Neural crest cell (in vitro differentiated cells): ENCODE data around the gene LATS1. TPM values are rescaled to one million over a fixed set of nuclear protein-coding genes. Genes with fewer than 3 reads are reported as not detected.
"Not testable (repeated sequence)": the region's sequence is repeated elsewhere in the genome, so short reads cannot be mapped to it uniquely, and the experiment has no call there.

Experiments
- DNase-seq: peaks from one replicate; pipeline ENCODE4 v3.0.0; 2021; ENCODE audit warnings: low read depth, mixed read lengths, low spot score
- H3K27ac Mint-ChIP-seq: one replicate; pipeline ENCODE4 v1.8.0; 2021; ENCODE audit warnings: mild to moderate bottlenecking, mixed read lengths; ENCODE audit not compliant: unreplicated experiment
- H3K27me3 Mint-ChIP-seq: 2 replicates; pipeline ENCODE4 v1.8.0; 2021; ENCODE audit warnings: low read depth, mild to moderate bottlenecking, mixed read lengths
- H3K36me3 Mint-ChIP-seq: 2 replicates; pipeline ENCODE4 v1.8.0; 2021; ENCODE audit warnings: low read depth, mild to moderate bottlenecking, mixed read lengths
- H3K4me1 Mint-ChIP-seq: 2 replicates; pipeline ENCODE4 v1.8.0; 2021; ENCODE audit warnings: mixed read lengths
- H3K4me3 Mint-ChIP-seq: one replicate; pipeline ENCODE4 v1.8.0; 2021; ENCODE audit warnings: mild to moderate bottlenecking, mixed read lengths
- H3K9me3 Mint-ChIP-seq: 2 replicates; pipeline ENCODE4 v1.8.0; 2021; ENCODE audit warnings: mixed read lengths
- total RNA-seq: library from RNA; stranded (reverse); gene quantifications from 2 replicates; pipeline ENCODE4 v1.2.1, GENCODE V29; 2021
- TF ChIP-seq, protein P1 (sequence below): fragments of 200-600 bp; sonication (generic); conservative IDR thresholded peaks from 2 replicates; pipeline ENCODE4 v1.5.0; 2021; ENCODE audit warnings: antibody characterized with exemption, mild to moderate bottlenecking

Gene LATS1
- total RNA-seq, 1 donor from 2014 or later: 27.4 TPM

DNA sequence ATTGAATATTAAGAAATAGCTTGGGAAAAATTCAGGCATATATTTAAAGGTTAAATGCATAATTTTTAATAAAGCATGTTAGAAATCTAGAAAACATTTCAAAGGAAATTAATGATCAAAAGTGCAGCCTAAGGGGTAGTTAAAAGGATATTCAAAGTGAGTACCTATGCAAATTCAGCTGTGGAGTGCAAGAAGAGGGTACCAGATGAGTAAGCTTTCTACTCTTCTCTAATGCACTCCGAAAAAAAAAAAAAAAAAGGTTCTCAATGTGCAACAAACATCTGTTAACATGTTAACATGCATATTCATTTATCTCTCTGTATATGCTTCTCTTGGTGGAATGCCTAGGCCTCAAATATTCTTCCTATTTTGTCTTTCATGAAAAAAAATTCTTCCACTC, 37.4 kb downstream of the LATS1 start:
- Mint-ChIP-seq H3K27ac (no peak overlapping the region), H3K9me3 (no peaks in the 10 kb centered on the region), H3K4me3 (no peak overlapping the region), H3K36me3 (peaks cover 26% of the 10 kb centered on the region), H3K27me3 (no peaks in the 10 kb centered on the region), H3K4me1 (no peaks in the 10 kb centered on the region)
- no peak for DNase-seq
- TF ChIP-seq, protein P1, sequence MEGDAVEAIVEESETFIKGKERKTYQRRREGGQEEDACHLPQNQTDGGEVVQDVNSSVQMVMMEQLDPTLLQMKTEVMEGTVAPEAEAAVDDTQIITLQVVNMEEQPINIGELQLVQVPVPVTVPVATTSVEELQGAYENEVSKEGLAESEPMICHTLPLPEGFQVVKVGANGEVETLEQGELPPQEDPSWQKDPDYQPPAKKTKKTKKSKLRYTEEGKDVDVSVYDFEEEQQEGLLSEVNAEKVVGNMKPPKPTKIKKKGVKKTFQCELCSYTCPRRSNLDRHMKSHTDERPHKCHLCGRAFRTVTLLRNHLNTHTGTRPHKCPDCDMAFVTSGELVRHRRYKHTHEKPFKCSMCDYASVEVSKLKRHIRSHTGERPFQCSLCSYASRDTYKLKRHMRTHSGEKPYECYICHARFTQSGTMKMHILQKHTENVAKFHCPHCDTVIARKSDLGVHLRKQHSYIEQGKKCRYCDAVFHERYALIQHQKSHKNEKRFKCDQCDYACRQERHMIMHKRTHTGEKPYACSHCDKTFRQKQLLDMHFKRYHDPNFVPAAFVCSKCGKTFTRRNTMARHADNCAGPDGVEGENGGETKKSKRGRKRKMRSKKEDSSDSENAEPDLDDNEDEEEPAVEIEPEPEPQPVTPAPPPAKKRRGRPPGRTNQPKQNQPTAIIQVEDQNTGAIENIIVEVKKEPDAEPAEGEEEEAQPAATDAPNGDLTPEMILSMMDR: no peak

DNA sequence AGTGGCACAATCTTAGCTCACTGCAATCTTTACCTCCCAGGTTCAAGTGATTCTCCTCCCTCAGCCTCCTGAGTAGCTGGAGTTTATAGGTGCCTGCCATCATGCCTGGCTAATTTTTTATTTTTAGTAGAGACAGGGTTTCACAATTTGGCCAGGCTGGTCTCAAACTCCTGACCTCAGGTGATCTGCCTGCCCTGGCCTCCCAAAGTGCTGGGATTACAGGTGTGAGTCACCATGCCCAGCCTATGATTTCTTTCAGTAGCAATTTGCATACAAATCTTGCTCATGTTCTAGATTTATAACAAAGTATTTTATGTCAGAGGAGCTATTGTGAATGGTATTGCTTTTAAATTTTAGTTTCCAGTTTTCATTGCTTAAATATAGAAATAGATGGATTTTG, 45.6 kb downstream of the LATS1 start:
- H3K27me3 Mint-ChIP-seq, H3K4me1 Mint-ChIP-seq, H3K4me3 Mint-ChIP-seq, DNase-seq, H3K9me3 Mint-ChIP-seq, H3K27ac Mint-ChIP-seq: not testable (repeated sequence)
- peaks cover 22% of the 10 kb centered on the region for H3K36me3 Mint-ChIP-seq

DNA sequence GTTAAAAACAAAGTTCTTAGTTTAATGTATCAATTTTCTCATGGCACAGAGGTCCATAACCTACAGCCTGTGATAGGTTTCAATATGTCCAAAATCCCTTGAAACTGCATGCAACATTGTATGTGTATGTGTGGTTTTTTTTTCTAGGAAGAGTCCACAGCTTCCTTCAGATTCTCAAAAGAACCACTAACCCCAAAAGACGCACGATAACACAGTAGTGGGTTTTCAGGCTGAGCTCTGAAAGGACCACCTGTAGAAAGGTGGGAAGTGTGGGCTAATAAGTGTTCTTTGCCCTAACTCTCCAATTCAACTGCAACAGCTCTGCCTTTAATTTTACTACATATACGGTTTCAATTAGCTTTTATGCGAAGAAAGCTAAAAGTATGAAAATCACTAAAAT, 57.9 kb downstream of the LATS1 start:
- TF ChIP-seq, protein P1: no peak
- H3K27ac Mint-ChIP-seq: no peak overlapping the region
- no peak overlapping the region for H3K4me3 Mint-ChIP-seq
- H3K36me3 Mint-ChIP-seq: peaks cover 20% of the 10 kb centered on the region
- DNase-seq: no peak
- H3K27me3 Mint-ChIP-seq: no peaks in the 10 kb centered on the region
- no peaks in the 10 kb centered on the region for H3K9me3 Mint-ChIP-seq
- no peaks in the 10 kb centered on the region for H3K4me1 Mint-ChIP-seq

DNA sequence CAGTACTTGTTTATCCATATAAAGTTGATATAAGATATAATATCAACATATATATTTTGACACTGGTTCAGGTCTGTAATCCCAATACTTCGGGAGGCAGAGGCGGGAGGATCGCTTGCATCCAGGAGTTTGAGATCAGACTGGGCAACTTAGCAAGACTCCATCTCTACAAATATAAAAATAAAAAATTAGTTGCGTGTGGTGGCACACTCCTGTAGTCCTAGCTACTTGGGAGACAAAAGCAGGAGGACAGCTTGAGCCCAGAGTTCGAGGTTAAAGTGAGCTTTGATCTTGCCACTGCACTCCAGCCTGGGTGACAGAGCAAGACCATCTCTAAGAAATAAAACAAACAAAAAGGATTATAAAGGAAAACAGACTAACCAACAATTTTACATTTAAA, 60.5 kb downstream of the LATS1 start:
- no peak for DNase-seq
- Mint-ChIP-seq H3K4me1 (no peaks in the 10 kb centered on the region), H3K27ac (no peak overlapping the region), H3K36me3 (peaks cover 17% of the 10 kb centered on the region), H3K4me3 (no peak overlapping the region), H3K9me3 (no peaks in the 10 kb centered on the region), H3K27me3 (no peaks in the 10 kb centered on the region)
- TF ChIP-seq, protein P1: no peak

DNA sequence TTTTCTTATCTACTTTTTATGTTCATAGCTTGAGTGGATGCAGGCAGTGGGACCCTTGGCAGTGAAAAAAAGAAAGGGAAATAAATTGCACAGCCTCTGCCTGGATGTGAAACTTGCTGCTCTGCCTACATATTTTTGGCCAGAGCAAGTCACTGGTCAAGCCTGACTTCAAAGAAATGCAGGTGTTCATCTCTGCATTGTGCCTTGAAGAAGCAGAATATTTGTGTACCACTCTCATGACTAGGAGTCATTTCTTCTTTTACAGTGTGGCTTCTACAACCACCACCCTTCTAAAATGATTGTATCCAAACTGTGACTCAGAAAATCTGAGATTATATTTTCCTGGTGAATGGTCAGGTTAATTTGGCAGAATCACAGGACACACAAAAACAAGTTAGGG, 66.8 kb downstream of the LATS1 start:
- Mint-ChIP-seq H3K27me3 (peaks cover 15% of the 10 kb centered on the region), H3K4me3 (peak overlapping the region; percentile 44), H3K4me1 (peaks cover 18% of the 10 kb centered on the region), H3K36me3 (peaks cover 2% of the 10 kb centered on the region), H3K27ac (no peak overlapping the region), H3K9me3 (no peaks in the 10 kb centered on the region)
- TF ChIP-seq, protein P1: no peak
- DNase-seq: no peak

DNA sequence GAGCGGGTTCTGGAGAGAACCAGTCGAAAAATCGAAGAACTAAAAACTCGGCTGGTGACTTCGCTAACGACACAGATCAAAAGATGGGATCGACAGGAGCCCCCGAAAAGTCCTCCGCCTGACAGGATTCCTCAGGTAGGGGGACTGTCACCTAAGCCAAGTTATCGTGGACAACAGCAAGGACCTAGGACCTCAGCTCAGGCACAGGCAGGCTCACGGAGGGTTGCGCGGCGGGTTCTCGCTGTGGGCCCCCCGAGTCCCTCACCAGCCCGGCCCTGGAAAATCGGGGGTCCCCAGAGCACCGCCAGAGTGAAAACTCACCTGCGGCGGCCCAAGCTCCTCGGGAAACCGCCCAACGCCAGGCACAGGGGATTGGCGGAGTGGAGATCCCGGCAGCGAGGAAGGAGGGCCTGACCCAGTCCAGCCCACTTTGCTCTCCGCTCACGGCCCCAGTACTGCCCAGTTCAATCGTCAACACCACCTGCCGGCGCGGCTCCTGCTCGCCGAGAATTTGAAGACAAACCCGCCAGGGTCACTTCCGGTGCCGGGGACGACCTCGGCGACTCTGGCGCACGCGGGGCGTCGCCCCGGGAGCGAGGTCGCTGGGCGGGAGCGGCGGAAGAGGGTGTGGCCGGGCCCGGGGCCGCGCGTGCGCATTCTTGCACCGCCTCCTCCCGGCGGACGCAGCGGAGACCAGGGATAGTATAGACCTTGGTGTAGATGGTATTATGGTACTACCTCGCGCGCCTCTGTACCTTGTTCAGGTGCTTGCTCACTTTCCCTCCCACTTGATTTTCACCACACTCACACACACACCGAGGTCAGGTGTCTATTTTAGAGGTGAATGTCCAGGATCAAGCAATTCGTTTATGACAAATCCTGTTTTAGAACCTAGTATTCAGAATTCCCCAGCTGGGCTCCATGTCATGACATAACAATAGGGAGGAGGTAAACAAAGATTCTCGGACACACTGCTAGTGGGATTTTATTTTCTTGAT, 69.5 kb downstream of the LATS1 start, which contains the start of gene KATNA1:
TSS of gene KATNA1 (minus strand) at position 567 of the 998 bp plus-strand sequence. CDS start 10,167 bp downstream, outside the sequence.
- peaks cover 3% of the 10 kb centered on the region for H3K36me3 Mint-ChIP-seq
- no peaks in the 10 kb centered on the region for H3K9me3 Mint-ChIP-seq
- TF ChIP-seq, protein P1: no peak
- H3K27me3 Mint-ChIP-seq: peaks cover 16% of the 10 kb centered on the region
- H3K27ac Mint-ChIP-seq: peak within 1 kb of the TSS; percentile 32
- peaks cover 20% of the 10 kb centered on the region for H3K4me1 Mint-ChIP-seq
- peak within 1 kb of the TSS; percentile 85 for H3K4me3 Mint-ChIP-seq
- peak; percentile 75 for DNase-seq
